NCI-H748 treated with DMSO at 0.1 percent for 48 hours (cell line): ENCODE measurements around the gene BBS1.
"Not testable (repeated sequence)": the region's sequence is repeated elsewhere in the genome, so short reads cannot be mapped to it uniquely, and the experiment has no call there.

Experiments used
- DNase-seq: peaks from one replicate; lab custom pipeline; 2025; lab: John Stamatoyannopoulos, UW

The BBS1 gene

DNA sequence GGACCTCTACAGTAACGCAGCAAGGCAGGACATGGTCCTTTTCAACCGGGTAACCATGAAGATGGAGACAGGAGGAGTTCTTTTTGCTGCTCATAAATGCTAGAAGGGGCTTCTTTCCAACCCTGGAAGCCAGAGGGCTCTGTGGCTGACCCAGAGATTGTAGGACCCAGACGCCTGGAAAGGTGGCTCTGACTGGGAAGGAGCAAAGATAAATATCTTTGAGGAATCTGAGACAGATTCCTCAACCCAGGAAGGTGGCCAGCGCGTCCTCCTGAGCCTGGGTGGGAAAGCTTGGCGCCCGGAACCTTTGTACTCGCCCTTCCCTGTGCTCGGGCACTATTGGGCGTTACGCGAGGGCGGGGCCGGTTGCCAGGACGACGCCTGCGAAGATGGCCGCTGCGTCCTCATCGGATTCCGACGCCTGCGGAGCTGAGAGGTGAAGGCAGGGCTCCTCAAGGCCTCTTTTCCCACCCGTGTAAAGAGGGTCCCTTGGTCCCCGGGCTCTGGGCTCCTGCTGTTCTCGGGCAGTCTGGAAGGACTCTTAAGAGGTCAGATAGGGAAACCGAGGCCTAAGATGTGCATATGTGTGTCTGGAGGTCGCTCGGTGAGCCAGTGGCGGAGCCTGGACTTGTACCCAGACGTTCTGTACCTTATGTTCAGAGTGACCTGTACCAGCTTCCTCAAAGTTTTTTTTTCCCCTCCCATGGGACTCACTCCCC, at the start of gene BBS1:
BBS1 (plus strand) TSS at position 365 of the 719 bp plus-strand sequence; CDS start at position 390, 25 bp downstream.
- peak; percentile 41 for DNase-seq

- no peak for DNase-seq
Measured at GRCh38 chr11:66462010-66462409, 48.4 kb upstream of the BBS1 start.

GRCh38 chr11:66462911-66463310, 47.5 kb upstream of the BBS1 start:
- no peak for DNase-seq

DNA sequence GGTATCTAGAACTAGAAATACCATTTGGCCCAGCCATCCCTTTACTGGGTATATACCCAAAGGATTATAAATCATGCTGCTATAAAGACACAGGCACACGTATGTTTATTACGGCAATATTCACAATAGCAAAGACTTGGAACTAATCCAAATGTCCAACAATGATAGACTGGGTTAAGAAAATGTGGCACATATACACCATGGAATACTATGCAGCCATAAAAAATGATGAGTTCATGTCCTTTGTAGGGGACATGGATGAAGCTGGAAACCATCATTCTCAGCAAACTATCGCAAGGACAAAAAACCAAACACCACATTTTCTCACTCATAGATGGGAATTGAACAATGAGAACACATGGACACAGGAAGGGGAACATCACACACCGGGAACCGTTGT, 46.3 kb upstream of the BBS1 start:
- not testable (repeated sequence) for DNase-seq

DNA sequence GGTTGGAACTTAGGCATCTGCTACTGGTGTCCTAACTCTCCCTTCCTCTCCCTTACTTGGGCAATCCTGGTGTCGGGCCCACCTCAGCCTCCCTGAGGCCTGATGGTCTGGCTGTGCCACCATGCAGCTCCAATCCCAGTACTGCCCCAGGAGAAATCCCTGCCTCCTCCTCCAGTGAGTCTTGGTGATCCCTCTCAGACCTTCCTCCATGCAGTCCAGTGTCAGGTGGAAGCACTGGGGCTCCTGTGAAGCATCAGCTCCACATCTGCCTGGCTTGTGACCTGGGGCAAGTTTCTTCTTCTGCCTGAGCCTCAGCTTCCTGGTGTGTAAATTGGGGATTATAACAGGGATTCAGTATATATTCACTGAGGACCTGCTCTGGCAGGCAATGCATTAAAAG, 45.5 kb upstream of the BBS1 start:
- DNase-seq, result no peak

DNA sequence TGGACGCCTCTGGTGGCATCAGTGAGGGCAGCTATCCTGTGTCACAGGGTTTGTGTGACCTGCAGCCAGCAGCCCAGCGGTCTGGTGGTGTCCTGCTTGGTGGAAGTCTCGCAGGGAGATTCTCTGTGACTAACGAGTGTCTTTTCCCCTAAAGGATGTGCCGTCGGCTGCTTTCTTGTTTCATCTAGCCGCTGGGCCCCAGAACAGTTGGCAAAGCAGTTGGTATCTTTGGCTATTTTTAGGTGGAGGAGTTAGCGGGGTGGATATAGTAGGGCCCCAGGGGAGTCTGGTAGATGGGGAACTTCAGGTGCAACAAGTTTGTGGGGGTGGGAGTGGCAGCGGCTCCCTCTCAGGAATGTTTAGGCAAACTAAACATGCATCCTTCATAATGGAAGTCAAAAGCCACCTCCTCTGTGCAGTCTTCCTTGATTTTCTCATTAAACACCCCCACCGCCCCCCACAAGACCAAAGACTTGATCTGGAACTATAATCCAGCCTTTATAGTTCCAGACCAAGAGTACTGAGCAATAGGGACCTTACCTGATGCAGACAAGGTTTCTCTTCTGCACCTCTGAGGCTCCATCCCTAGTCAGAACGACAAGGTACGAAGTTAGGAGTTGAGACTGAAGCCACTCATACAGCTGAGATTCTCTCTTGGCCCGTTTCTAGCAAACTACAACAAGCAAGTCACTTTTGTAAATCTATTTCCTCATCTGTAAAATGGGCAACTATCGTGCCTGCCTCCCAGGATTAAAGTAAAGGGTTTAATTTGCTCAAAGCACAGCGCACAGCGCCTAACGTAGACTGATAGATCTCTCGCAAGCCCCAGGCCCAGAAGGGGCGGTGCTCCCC, 44.8 kb upstream of the BBS1 start:
- no peak for DNase-seq

GRCh38 chr11:66466225-66467033, 44.0 kb upstream of the BBS1 start, which contains the start of gene PELI3:
PELI3 (plus strand) TSS chr11:66466905; CDS start chr11:66468129, 1,224 bp downstream.
- DNase-seq, result peak; percentile 90

DNA sequence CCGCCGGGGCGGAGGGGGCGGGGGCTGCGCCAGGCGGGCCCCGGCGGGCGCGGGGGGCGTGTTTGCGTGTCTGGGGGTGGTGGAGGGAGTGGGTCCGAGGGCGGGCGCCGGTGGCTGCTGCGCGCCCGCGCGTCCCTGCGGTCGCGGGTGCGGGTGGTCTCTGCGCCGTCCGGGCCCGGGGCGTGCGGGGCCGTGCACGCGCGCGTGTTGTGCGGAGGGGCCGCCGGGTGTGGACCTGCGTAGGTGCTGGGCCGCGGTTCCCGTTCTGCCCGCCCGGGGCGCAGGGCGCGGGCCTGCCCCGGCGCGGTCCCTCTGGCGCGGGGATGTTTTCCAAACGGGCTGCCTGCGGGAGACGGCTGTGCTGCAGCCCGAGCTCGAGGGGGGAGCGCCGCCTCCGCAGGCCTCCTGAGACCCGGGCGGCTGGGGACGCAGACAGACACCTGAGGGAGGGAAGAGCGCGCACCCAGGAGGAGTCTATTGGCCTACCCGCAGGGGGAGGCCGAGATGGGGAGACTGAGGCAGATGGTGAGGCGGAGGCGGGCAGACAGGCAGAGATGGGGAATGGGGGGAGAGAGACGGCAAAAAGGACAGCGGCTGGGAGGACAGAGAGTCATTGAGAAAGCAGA, 43.3 kb upstream of the BBS1 start:
- DNase-seq, result no peak

- DNase-seq, result peak; percentile 14
Measured at GRCh38 chr11:66467756-66468155, 42.7 kb upstream of the BBS1 start.

DNA sequence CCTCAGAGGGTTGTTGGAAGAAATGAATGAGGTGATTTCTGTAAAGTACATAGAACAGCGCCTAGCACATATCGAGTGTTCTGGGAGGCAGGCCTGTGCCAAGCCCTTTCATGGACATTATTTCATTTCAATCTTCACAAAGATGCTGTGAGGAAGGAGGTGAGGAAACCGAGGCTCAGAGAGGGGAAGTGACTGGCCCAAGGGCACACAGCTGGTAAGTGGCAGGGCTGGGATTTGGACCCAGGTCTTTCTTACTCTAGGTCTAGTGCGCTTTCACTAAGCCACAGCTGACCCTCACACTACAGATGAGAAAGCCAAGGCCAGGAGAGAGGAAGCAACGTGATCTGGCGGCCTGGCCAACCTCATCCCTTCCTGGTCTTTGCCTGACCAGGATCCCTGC, 41.7 kb upstream of the BBS1 start:
- DNase-seq, result no peak

GRCh38 chr11:66469441-66469840, 41.0 kb upstream of the BBS1 start:
- DNase-seq, result no peak

GRCh38 chr11:66470015-66470414, 40.4 kb upstream of the BBS1 start:
- DNase-seq, result no peak

- no peak for DNase-seq
Measured at GRCh38 chr11:66471142-66471541, 39.3 kb upstream of the BBS1 start.

GRCh38 chr11:66472054-66472453, 38.4 kb upstream of the BBS1 start:
- DNase-seq, result no peak

DNA sequence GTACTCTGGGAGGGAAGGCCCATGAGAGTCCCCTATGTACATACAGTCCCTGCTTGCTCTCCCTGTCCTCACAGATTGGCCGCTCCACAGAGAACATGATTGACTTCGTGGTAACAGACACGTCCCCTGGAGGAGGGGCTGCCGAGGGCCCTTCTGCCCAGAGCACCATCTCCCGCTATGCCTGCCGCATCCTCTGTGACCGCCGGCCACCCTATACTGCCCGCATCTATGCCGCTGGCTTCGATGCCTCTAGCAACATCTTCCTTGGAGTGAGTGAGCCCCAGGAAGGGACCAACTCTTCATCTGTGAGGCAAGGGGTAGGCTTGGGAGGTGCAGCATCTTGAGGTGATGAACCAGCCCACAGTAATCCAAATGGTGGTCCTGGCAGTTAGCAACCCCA, 37.3 kb upstream of the BBS1 start:
- DNase-seq, result no peak

GRCh38 chr11:66473608-66474515, 36.6 kb upstream of the BBS1 start:
- no peak for DNase-seq

GRCh38 chr11:66475349-66476172, 34.9 kb upstream of the BBS1 start:
- no peak for DNase-seq

DNA sequence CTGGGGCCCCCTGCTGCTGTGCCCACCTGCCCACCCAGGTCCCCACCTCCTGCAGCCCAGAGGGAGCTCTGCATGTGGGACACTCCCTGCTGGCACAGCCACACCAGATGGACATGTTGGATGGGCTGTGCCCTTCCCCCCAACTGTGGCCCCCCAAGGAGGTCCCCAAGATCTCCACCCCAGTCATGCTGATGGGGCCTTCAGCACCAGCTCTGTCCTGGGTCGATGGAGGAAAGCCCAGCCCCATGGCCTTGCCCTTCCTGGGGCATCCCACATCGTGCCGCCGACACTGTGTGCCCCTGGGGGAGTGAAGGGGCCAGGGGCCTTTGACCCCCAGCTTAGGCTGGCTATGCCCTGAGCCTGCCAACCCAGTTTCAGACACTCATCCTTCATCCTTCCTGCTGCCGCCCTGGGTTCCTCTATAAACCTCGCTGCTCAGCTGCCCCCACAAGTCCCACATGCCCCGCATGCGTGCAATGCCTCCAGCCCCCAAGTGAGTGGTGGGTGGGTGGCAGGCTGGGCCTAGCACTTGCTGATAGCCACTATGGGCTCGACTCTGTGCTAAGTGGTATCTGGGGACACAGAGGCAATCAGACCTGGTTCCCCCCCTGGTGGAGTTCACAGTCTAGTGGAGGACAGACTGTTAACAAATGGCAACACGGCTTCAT, 34.1 kb upstream of the BBS1 start:
- no peak for DNase-seq

DNA sequence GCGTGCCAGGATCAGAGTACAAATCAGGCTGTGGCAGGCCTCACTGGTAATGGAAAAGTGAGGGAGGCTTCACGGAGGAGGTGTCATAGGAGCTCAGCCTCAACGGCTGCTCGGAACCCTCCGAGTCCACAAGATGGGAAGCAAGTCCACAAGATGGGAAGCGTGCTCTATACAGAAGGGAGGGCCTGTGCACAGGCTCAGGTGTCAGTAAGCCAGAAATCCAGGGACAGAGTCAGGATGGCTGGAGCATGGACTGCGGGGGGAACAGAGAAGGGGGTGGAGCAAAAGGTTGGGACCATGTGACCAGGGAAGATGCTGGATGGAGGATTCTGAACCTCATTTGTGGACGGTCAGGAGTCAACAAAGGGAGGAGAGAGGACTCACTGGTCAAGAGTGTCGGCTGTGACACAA, 33.6 kb upstream of the BBS1 start:
- no peak for DNase-seq
